Hematopoietic multipotent progenitor cell treated with erythropoietin and hydrocortisone succinate and interleukin-3 and kit ligand, for 17 days (in vitro differentiated cells): ENCODE results near the gene ZDHHC14.
"Not testable (repeated sequence)": the region's sequence is repeated elsewhere in the genome, so short reads cannot be mapped to it uniquely, and the experiment has no call there.

ENCODE experiments used
- DNase-seq: peaks from one replicate; pipeline ENCODE4 v3.0.0-alpha.2; 2015; ENCODE audit warnings: low spot score

ZDHHC14 gene

GRCh38 chr6:157443066-157443800 is 62.2 kb downstream of the ZDHHC14 start:
- no peak for DNase-seq

- DNase-seq = no peak
Observed at GRCh38 chr6:157445277-157446009, 64.5 kb downstream of the ZDHHC14 start.

DNA sequence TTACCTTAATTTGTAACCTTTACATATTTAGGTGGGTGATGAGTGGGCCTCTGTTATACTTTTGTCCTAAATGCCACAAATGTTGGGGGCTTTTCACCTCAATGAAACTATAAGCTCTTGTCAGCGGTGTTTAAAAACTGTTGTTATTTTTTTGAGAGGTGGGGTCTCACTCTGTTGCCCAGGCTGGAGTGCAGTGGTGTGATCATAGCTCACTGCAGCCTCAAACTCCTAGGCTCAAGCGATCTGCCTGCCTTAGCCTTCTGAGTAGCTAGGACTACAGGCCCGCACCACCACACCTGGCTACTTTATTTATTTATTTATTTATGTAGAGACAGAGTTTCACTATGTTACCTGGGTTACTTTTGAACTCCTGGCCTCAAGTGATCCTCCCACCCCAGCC is 66.7 kb downstream of the ZDHHC14 start:
- DNase-seq = no peak

DNA sequence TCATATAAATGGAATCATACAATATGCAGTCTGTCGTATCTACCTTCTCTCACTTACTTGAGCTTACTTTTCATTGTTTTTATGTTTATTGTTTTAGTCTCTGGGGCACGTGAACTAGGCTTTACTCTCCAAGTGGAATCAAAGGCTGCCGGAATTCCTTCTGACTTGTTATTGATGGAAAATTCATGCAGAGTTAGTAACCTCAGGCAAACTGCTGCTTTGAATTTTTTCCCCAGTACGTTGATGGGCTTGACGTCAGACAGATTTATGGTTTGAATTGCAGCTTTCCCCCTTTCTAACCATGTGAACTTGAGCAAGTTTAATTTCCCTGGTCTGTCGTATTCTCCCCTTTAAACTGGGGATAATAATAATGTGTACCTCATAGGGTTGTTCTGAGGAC is 68.6 kb downstream of the ZDHHC14 start:
- no peak for DNase-seq

DNA sequence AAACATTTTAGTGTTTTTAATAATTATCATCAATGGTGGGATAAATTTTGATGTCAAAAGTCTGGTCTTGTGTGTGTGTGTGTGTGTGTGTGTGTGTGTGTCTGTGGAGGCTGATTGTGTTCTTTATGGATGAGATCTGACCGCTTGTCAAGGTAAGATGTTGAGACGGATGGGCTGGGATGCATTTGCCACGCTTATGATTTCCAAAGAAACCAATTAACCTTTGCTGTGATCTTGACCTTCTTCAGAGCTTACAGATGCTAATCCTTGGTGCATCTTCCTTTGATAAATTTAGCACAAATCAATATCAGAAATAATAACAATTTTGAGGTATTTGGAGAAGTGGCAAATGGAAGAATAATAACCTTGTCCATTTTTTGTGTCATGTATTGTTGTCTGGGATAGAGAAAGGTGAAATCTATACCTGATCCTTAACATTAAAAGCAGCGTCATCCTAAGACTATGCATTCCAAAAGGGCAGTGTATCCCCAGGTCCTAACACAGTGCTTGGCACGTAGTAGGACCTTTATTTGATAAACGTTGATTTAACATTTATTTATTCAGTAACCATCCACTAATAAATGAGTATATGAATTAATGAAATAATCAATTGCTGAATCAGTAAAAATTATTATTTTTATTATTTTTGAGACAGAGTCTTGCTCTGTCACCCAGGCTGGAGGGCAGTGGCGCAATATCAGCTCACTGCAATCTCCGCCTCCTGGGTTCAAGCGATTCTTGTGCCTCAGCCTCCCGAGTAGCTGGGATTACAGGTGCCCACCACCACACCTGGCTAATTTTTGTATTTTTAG is 70.1 kb downstream of the ZDHHC14 start:
- no peak for DNase-seq

GRCh38 chr6:157452096-157452495 is 71.1 kb downstream of the ZDHHC14 start:
- DNase-seq = no peak

- no peak for DNase-seq
Observed at GRCh38 chr6:157453131-157453530, 72.1 kb downstream of the ZDHHC14 start.

- no peak for DNase-seq
Observed at GRCh38 chr6:157453978-157454377, 73.0 kb downstream of the ZDHHC14 start.

DNA sequence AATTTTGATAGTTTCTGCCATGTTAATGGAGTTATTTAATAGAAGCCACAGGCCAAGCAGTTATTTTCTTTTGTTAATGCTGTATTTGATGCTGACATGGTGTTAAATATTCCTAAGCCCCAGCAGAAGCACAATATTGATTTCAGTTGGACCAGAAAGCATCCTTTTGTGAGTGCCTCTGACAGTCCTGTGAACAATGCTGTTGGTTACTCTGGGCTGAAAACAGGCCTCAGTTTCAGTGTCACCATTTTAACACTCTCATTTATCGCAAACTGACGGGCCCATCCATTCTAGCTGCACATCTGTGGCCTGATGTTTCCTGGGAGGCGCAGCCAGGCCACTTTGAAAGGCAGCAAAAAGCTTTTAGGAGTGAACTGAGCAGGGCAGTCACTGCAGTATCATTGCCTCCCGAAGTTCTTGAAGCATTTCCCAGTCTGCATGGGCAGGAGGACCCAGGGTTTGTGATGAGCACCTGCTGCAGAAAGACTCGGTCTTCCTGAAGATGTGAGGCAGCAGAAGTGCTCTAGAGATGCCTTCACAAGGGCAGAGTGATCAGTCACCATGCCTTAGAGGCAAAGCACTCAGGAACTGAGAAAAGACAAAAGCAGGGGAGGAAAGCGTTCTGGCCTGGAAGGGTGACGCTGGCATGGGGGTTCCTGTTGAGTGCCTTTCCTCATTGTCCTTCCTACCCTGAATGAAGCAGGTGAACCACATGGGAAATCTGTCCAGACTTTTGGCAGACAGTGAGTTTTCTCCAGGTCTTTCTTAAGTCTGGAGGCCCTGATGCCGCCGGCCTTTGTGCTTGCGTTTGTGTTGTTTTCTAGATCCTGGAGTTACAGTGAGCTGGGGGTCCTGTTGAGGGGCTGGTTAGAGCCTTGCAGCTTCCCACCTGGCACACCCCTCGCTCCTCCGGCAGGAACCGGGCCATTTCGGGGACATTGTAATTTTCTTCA is 74.0 kb downstream of the ZDHHC14 start:
- no peak for DNase-seq

DNA sequence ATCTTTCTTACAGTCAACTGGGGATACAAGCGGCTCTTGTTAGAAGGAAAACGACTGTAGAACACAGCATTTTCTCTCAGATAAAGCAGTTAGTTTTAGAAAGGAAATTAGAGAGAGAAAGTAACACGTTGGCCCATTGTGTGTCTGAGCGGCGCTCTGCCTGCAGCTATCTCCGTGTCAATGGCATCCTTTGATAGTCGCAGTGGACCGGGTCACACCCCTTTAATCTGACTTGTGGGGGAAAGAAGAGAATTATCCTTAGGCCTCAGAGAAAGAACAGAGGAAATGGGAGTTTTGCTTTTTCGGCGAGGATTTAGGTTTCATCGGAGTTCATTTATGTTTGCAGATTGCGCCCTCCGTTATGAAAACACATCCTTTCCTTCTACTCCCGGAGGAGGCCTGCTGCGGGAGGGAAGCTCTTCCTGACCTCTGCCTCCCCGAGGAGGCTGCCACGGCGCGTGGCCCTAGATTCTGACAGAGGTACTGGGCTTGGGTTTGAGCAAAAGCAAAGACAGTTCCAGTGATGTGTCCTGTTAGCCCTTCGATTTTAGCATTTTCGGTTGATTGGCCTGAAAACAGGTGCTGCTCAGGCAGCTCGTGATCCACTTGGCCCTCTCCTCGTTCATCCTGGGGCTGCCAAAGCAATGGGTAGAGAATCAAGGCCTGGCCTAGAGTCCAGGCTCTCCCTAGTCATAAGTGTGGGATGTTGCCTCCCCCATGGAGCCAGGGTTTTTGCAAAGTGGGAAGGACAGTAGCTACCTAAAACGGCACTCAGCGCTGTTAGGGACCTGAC is 74.9 kb downstream of the ZDHHC14 start:
- DNase-seq = peak; percentile 23

GRCh38 chr6:157456524-157456829 is 75.5 kb downstream of the ZDHHC14 start:
- no peak for DNase-seq

GRCh38 chr6:157457787-157458186 is 76.8 kb downstream of the ZDHHC14 start:
- DNase-seq = no peak

DNA sequence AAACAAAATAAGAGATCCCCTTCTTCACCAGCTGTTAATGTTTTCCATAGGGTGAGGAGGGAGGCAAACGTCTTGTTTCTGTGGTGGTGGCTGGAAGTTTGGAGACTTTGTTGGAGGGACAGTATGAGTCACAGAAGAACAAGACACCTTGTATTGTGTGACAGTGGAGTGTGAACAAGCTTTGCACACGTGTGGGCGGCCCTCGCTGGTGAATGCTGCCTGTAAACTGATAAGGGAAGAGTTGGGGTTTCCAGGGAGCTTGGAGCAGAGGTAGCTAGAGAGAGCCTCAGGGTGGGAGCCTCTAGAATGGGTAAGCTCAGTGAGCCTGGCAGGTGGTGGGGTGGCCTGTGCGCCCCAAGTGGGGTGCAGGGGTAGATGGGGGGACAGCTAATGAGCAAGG is 78.3 kb downstream of the ZDHHC14 start:
- peak; percentile 30 for DNase-seq

- DNase-seq = no peak
Observed at GRCh38 chr6:157460182-157460999, 79.4 kb downstream of the ZDHHC14 start.

DNA sequence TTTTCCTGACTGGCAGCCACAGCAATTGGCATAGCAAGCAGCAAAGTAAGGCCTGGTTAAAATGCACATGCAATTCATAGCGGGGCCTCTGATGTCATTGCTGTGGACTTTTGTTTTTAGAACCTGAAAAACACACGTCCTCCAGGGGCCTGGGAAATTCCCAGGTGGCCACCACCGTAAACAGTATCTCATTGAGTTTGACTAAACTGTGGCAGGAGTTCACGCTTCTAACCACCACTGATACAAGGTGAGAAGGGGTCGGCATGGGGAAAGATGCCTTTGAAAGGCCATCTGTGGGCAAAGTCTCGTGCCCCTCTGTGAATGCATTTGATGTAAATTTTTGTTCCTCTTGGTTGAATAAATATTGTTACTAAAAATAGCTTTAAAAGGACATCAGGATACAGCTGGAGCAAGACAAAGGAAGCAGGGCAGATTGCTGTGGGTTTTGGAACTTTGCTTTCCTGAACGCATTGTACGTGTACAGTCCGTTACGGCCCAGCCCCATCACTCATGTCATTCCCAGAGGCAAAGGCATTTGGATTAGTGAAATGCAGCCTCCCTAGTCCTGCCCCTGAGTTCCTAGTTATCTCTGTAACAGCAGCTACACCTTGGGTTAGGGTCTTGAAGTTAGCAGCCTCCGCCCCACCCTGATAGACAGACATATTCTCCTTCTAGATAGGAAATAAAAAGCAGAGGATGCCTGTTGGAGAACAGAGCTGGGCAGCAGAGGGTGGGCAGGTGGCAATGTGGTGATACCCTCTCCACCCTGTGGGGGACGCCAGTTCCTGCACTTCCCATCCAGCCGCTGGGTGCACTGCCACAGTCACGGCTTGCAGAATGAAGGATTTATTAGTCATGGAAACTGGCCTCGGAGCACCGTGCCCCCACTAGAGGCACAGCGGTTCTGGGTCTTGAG is 80.3 kb downstream of the ZDHHC14 start:
- DNase-seq = peak; percentile 67

DNA sequence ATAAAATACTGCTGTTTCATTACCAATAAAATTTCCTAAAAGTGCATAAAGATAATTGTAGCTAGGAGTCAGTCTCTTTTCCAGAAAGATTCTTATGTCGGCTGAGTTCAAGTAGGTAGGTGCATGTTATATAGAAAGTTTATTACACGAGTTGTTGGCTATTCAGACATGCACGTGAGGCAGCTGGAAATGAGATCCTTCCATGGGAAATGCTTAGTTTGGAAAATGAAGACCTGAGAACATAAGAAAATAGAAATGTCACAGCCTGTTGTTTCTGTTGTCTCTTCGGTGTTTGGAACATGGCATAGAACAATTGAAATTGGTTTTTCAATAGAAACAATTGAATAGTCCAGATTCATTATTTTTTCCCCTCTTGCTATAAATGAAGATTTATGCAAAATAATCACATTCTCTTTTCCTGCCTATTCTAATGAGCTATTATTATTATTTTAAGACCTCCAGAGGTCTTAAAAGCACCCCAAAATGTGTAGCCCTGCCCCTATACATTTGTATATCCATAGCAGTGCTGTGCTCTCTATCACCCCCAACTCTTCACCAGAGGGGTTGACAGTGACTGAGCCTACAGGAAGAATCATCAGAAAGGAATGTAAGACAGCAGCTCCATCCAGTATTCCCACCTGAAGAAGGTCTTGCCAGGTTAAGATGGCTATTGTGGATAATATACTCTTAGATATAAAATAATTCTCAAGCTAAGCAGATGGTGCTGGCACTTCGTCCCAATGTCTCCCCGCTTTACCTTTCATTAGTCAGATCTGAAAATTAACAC is 82.2 kb downstream of the ZDHHC14 start:
- no peak for DNase-seq

- DNase-seq = not testable (repeated sequence)
Observed at GRCh38 chr6:157463743-157464135, 82.7 kb downstream of the ZDHHC14 start.
